Endothelial cell of umbilical vein (primary cell): ENCODE measurements around the gene TUBA3C. TPM values are rescaled to one million over a fixed set of nuclear protein-coding genes. Genes with fewer than 3 reads are reported as not detected.

Experiments used
- BruUV-seq: library from RNA; stranded (reverse); fragments of 400-500 nt; replicated peaks from 2 replicates; lab custom pipeline; 2021; lab: Mats Ljungman, UMichigan
- CTCF ChIA-PET: fragments of 300-600, 350-600 bp; sonication (Branson Sonifier 250); formaldehyde crosslinking; loops from one replicate; lab custom pipeline; 2021; ENCODE audit warnings: antibody characterized with exemption, inconsistent platforms; lab: Charles Lee
- POLR2A ChIA-PET: fragments of 300-600, 350-600 bp; sonication (Branson Sonifier 250); formaldehyde crosslinking; loops from one replicate; lab custom pipeline; 2021; ENCODE audit warnings: antibody characterized with exemption, inconsistent platforms; lab: Charles Lee
- DNase-seq: peaks from one replicate; pipeline ENCODE4 v3.0.0-alpha.2; 2011; ENCODE audit warnings: low read depth, low spot score
- FAIRE-seq: peaks from 2 replicates; lab custom pipeline; 2011; peaks lifted over from hg19 to GRCh38; lab: Jason Lieb, UNC
- H2AFZ ChIP-seq: 2 replicates; pipeline ENCODE4 v1.6.0; 2012; ENCODE audit warnings: low read depth, low read length, control low read depth, inconsistent platforms
- H3K27ac ChIP-seq: 2 replicates; pipeline ENCODE4 v1.5.1; 2011; ENCODE audit warnings: low read depth, mild to moderate bottlenecking, control low read depth, low read length, moderate library complexity; ENCODE audit not compliant: insufficient read depth
- H3K27me3 ChIP-seq, 2 experiments: 2 replicates each; pipeline versions ENCODE4 v1.6.0 to v1.6.1; 2011; ENCODE audit warnings: low read length in 2 of 2, mixed read lengths in 1 of 2; ENCODE audit not compliant: control insufficient read depth in 2 of 2, insufficient read depth in 2 of 2
- H3K36me3 ChIP-seq, 2 experiments: 2 replicates in 1 of 2; 3 replicates in 1 of 2; pipeline ENCODE4 v1.5.1; 2011; ENCODE audit warnings: low read length in 2 of 2, mild to moderate bottlenecking in 1 of 2, moderate library complexity in 1 of 2; ENCODE audit not compliant: control insufficient read depth in 2 of 2, insufficient read depth in 2 of 2; ENCODE audit errors: extremely low read depth in 1 of 2
- H3K4me1 ChIP-seq: 3 replicates; pipeline ENCODE4 v1.5.1; 2011; ENCODE audit warnings: mild to moderate bottlenecking, low read length; ENCODE audit not compliant: control insufficient read depth, insufficient read depth; ENCODE audit errors: extremely low read depth
- H3K4me2 ChIP-seq: 2 replicates; pipeline ENCODE4 v1.6.1; 2011; ENCODE audit warnings: low read length, control low read depth, mixed read lengths; ENCODE audit not compliant: insufficient read depth
- H3K4me3 ChIP-seq, 3 experiments: fragments of 200-600 bp in 1 of 3; sonication (generic), shearing (Covaris generic) in 1 of 3; replicated peaks in 1 of 3; 2 replicates each; pipeline ENCODE4 v1.5.1; 2011 to 2016; ENCODE audit warnings: control low read depth in 3 of 3, low read length in 3 of 3, mild to moderate bottlenecking in 2 of 3, inconsistent platforms in 1 of 3, low read depth in 1 of 3, moderate library complexity in 1 of 3; ENCODE audit not compliant: insufficient read depth in 1 of 3
- H3K79me2 ChIP-seq: 2 replicates; pipeline ENCODE4 v1.6.0; 2012; ENCODE audit warnings: low read length, inconsistent platforms; ENCODE audit not compliant: control insufficient read depth, insufficient read depth
- H3K9ac ChIP-seq: replicated peaks from 2 replicates; pipeline ENCODE3; 2011; ENCODE audit warnings: low read length, control low read depth; ENCODE audit not compliant: insufficient read depth; ENCODE audit errors: extremely low read depth
- H3K9me1 ChIP-seq: replicated peaks from 3 replicates; pipeline ENCODE4 v1.6.0; 2011; ENCODE audit warnings: mild to moderate bottlenecking, low read length; ENCODE audit not compliant: control insufficient read depth, insufficient read depth; ENCODE audit errors: extremely low read depth
- H3K9me3 ChIP-seq: replicated peaks from 2 replicates; pipeline ENCODE4 v1.5.1; 2012; ENCODE audit warnings: low read length, inconsistent platforms; ENCODE audit not compliant: control insufficient read depth, insufficient read depth
- H4K20me1 ChIP-seq: replicated peaks from 2 replicates; pipeline ENCODE3; 2011; ENCODE audit warnings: mild to moderate bottlenecking, low read length; ENCODE audit not compliant: control insufficient read depth, insufficient read depth; ENCODE audit errors: extremely low read depth
- EZH2 ChIP-seq: IDR thresholded peaks from 2 replicates; pipeline ENCODE4 v1.6.1; 2012; ENCODE audit warnings: borderline replicate concordance, low read depth, mild to moderate bottlenecking, moderate library complexity, low read length, inconsistent platforms; ENCODE audit not compliant: severe bottlenecking
- FOS ChIP-seq: IDR thresholded peaks from 2 replicates; pipeline ENCODE4 v1.6.1; 2011; ENCODE audit warnings: mild to moderate bottlenecking, low read length, moderate library complexity, borderline replicate concordance; ENCODE audit not compliant: insufficient read depth
- JUN ChIP-seq: IDR thresholded peaks from 2 replicates; pipeline ENCODE4 v1.6.1; 2011; ENCODE audit warnings: borderline replicate concordance, low read depth; ENCODE audit not compliant: insufficient read length, insufficient read depth
- MAX ChIP-seq: IDR thresholded peaks from 2 replicates; pipeline ENCODE4 v1.6.1; 2011; ENCODE audit not compliant: insufficient read depth, insufficient read length
- MYC ChIP-seq: IDR thresholded peaks from one replicate; pipeline ENCODE4 v1.6.1; 2011; ENCODE audit warnings: mild to moderate bottlenecking, low read depth, low read length
- POLR2A ChIP-seq: IDR thresholded peaks from 2 replicates; pipeline ENCODE4 v1.6.1; 2012; ENCODE audit warnings: low read depth, mild to moderate bottlenecking, control low read depth, low read length
- POLR2AphosphoS5 ChIP-seq: IDR thresholded peaks from 2 replicates; pipeline ENCODE4 v1.6.1; 2012; ENCODE audit warnings: low read depth, mild to moderate bottlenecking, control low read depth, low read length, moderate library complexity; ENCODE audit not compliant: insufficient read depth
- dilution Hi-C: fragments of 300-500 bp; cut with MboI; formaldehyde crosslinking; loops from one replicate; pipeline ENCODE4 v1.15.0; 2019; ENCODE audit warnings: low sequenced_read_pairs; ENCODE audit not compliant: extremely low pct_ligation_motif_present
- intact Hi-C: fragments of 100-400 bp; cut with micrococcal nuclease; formaldehyde crosslinking; loops from one replicate; pipeline ENCODE4 v1.10.0; 2022
- polyA plus RNA-seq, 4 experiments: library from polyadenylated mRNA; depleted of rRNA in 3 of 4; stranded (reverse) in 3 of 4; unstranded in 1 of 4; fragments of >200 nt; gene quantifications; 2 replicates each; pipeline versions ENCODE4 v1.2.1 to v1.2.3, GENCODE V29; 2011 to 2012; ENCODE audit warnings: missing spikeins in 1 of 4
- total RNA-seq: library from RNA; stranded (reverse); gene quantifications from 2 replicates; pipeline ENCODE4 v1.2.3, GENCODE V29; 2021

The TUBA3C gene
- total and polyA plus RNA-seq, 2 donors (not counting 3 experiments of a cell fraction or from before 2014, with no cell fraction given): not detected

GRCh38 chr13:19184176-19184575 is 2.6 kb upstream of the TUBA3C start:
- no peak overlapping the region for H3K4me2 ChIP-seq
- BruUV-seq: no TSS peak
- intact Hi-C loops: no loop called here
- no peak overlapping the region for H2AFZ ChIP-seq
- H3K36me3 ChIP-seq: no peaks in the 10 kb centered on the region
- H3K79me2 ChIP-seq: no peaks in the 10 kb centered on the region
- no peaks in the 10 kb centered on the region for H3K27me3 ChIP-seq
- no peaks in the 10 kb centered on the region for H3K9me1 ChIP-seq
- no peaks in the 10 kb centered on the region for H3K4me1 ChIP-seq
- H3K27ac ChIP-seq: no peak overlapping the region
- POLR2A ChIA-PET: no interaction called here
- DNase-seq (no peak), FAIRE-seq (no peak)
- H3K9me3 ChIP-seq: peaks cover 6% of the 10 kb centered on the region
- no peaks in the 10 kb centered on the region for H4K20me1 ChIP-seq
- dilution Hi-C loops: no loop called here
- CTCF ChIA-PET: no interaction called here
- TF ChIP-seq JUN: no peak
- TF ChIP-seq MAX: no peak
- TF ChIP-seq FOS: no peak
- TF ChIP-seq POLR2A: no peak
- no peak for TF ChIP-seq POLR2AphosphoS5
- no peak for TF ChIP-seq MYC
- TF ChIP-seq EZH2: no peak
- H3K9ac ChIP-seq: no peak overlapping the region
- no peak overlapping the region for H3K4me3 ChIP-seq

GRCh38 chr13:19183676-19184075 is 2.1 kb upstream of the TUBA3C start:
- Histone ChIP-seq H3K79me2 (no peaks in the 10 kb centered on the region), H4K20me1 (no peaks in the 10 kb centered on the region), H3K27ac (no peak overlapping the region), H3K4me2 (no peak overlapping the region), H3K27me3 (no peaks in the 10 kb centered on the region), H3K36me3 (no peaks in the 10 kb centered on the region), H3K4me1 (no peaks in the 10 kb centered on the region), H3K4me3 (no peak overlapping the region), H3K9me1 (no peaks in the 10 kb centered on the region), H3K9me3 (peaks cover 6% of the 10 kb centered on the region), H2AFZ (no peak overlapping the region), H3K9ac (no peak overlapping the region)
- DNase-seq (no peak), FAIRE-seq (no peak)
- dilution Hi-C loops: no loop called here
- no peak for TF ChIP-seq JUN
- TF ChIP-seq EZH2: no peak
- no peak for TF ChIP-seq POLR2A
- TF ChIP-seq FOS: no peak
- no peak for TF ChIP-seq MAX
- BruUV-seq: no TSS peak
- POLR2A ChIA-PET: no interaction called here
- CTCF ChIA-PET: no interaction called here
- intact Hi-C loops: no loop called here
